GM13976 (cell line): ENCODE measurements around the gene CD300LG.

Experiments used
- DNase-seq: peaks from one replicate; pipeline ENCODE4 v3.0.0; 2012; ENCODE audit warnings: low spot score
- CTCF ChIP-seq: IDR thresholded peaks from 2 replicates; pipeline ENCODE4 v1.5.1; 2012; ENCODE audit warnings: borderline replicate concordance, mild to moderate bottlenecking; ENCODE audit not compliant: insufficient read depth; ENCODE audit errors: extremely low read depth, missing control alignments, control extremely low read depth
- in situ Hi-C: fragments of 300-500 bp; cut with MboI; formaldehyde crosslinking; loops from one replicate; pipeline ENCODE4 v1.12.0; 2022; ENCODE audit warnings: low sequenced_read_pairs, mixed read lengths, inconsistent platforms; ENCODE audit not compliant: unreplicated experiment

CD300LG gene

DNA sequence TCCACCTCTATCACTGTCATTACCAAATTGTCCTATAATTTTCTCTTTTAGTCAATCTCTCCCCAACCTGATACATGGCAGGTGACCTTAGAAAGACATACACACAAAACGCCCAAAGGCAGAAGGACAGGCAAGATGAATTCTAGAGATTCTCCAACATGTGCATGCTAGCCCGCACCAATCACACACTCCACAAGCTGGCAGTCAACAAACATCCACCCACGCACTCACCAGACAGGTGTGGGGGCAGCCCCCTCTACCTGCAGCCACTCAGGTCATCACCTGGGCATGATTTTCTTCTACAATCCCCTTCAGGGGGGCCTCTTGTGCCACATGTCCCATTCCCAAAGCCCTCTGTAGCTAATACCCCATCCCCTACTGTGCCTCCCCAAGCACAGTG lies 50.9 kb downstream of the CD300LG start:
- no peak for DNase-seq
- TF ChIP-seq CTCF = no peak
- in situ Hi-C loops = no loop called here

DNA sequence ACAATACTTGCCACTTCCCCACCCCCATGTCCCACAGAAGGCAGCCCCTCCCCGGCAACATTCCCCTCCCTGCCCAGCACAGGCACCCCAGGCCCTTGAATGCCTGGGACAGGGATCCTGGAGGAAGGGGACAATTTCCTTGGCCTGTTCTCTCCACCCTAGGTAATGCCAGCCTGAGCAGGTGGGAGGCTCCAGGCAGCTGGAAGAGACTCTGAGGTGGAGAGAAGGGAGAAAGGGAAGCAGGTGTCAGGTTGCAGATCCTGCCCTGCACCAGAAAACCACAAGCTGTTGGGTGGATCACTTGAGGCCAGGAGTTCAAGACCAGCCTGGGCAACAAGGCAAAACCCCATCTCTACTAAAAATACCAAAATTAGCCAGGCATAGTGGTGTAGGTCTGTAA lies 51.5 kb downstream of the CD300LG start:
- in situ Hi-C loops = no loop called here
- no peak for DNase-seq
- TF ChIP-seq CTCF = no peak

DNA sequence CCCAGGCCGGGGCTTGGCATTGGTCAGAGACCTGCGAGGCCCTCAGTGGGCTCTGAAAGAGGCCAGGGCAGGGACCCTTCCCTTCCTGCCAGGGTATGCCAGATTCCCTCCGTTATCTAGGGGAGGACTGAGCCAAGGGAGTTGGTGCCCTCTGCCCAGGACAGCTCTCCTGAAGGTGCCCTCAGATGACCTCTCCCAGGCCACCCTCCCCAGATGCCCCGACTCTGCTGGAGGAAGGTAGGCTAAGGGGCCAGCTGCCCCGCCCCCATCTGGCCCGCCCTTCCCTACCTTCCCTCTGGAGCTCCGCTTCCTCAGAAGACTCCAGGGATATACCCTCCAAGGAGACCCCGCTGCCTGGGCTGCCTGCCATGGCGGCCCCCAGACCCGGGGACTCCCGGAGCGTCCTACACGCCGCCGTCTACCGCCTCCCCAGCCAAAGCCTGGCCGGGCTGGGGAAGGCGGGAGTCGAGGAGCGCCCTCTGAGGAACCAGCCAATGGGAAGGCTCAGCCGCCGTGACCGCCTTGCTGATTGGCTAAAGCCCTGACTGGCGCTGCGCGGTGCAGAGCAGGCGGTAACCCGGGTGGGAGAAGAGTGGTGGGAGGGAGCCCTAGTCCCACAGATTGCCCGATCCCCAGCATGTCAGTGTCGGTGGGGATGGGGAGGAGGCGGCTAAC lies 53.3 kb downstream of the CD300LG start:
- DNase-seq = peak; percentile 92
- in situ Hi-C loops = no loop called here
- no peak for TF ChIP-seq CTCF

DNA sequence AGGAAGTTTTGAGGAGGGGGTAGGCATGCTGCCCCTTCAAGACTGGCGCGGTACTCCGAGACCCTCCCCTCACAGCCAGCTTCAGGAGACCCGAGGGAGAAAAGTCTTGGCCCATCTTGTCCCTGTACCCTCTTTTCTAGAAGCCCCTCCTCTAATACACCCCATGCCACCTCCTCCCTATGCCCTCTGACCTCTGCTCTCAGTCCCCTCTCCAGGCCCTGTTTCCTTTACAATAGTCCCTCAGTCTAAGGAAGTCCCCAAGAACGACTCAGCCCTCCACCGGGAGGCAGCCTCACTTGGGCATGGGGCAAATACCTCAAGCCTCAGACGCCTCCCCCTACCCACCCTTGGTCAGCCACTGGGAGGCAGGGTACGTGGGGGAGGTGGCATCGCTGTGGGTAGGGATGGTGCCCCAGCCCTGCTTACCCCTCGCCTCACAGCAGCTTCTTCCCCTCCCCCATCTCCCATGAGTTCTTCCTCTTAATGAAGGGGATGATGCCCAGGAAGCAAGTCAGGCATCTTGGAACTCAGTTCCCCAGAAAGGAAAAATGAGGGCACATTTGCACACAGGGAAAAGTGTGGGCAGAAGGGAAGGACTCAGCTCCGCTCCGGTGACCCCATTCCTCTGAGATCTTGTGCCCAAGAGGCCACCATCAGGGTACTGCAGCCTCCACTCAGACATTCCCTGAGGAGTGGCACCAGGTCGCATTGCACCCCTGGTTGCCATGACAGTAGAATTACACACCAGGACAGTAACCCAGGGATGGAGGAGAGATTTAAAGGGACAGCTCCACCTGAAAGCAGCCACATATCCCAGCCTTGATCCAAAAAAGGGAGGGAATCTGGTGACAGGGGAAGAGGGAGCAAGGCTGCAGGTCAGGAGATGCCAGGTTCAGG lies 54.1 kb downstream of the CD300LG start:
- no peak for TF ChIP-seq CTCF
- in situ Hi-C loops = no loop called here
- DNase-seq = no peak

GRCh38 chr17:43901861-43902589 lies 55.0 kb downstream of the CD300LG start:
- no peak for TF ChIP-seq CTCF
- in situ Hi-C loops = no loop called here
- DNase-seq = no peak

DNA sequence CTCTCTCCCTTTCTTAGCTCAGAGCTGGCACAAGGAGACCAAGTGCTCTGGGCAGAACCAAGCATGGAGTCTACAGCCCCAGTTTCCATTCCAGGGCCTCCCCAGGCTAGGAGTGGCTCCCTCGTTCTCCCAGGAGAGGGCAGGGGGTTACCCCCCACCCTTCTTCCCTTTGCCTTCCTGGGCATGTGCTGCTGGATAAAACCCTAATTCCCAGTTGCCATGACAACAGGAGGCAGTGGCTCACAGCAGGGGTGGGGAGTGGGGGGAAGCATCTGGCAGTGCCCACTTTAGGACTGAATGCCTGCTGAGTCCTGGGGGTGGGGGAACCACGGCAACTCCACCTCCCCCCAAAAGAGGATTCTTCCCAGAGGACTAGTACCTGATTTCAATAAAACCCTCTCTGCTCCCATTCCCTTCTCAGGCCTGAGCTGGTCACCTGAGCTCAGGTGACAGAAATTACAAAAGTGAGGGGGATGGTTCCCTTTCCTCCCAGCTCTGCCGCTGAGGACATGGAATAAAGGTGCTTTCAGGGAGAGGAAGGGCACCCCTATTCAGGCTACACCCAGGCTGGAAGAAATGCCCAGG lies 58.5 kb downstream of the CD300LG start:
- no peak for DNase-seq
- in situ Hi-C loops = no loop called here
- TF ChIP-seq CTCF = no peak
